Measurements from ENCODE around the gene GREB1. TPM values are rescaled to one million over a fixed set of nuclear protein-coding genes. Genes with fewer than 3 reads are reported as not detected.

The GREB1 gene
- total and polyA plus RNA-seq, 2 of the 13 experiments (the other 11 are each of a cell fraction or from before 2014, with no cell fraction given) = 31.3 to 61.2 TPM

DNA sequence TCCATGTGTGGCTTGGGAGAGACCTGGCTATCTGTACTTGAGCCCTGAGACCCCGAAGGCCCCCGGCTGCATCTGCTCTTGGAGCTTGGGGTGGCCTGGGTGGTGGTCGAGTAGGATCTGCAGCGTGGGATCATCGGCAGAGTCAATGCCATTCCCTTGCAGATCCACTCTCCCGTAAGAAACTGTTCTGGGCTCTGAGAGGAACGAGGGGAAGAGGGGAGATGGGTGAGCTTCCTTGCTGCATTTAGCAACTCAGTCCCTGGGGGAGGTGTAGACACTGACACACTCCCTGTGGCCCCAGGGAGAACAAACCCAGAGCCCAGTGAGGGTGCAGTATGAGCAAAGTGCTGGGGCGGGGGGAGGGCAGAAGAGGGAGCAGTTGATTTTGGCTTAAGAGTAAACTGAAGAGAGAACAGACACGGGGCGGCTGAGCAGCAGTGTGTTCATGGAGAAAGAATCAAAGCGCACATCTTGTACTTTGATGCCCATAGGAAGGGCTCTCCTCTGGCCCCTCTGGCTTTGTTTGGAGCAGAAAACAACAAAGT, 8.5 kb downstream of the GREB1 start (continued):
- TF ChIP-seq, protein P1, sequence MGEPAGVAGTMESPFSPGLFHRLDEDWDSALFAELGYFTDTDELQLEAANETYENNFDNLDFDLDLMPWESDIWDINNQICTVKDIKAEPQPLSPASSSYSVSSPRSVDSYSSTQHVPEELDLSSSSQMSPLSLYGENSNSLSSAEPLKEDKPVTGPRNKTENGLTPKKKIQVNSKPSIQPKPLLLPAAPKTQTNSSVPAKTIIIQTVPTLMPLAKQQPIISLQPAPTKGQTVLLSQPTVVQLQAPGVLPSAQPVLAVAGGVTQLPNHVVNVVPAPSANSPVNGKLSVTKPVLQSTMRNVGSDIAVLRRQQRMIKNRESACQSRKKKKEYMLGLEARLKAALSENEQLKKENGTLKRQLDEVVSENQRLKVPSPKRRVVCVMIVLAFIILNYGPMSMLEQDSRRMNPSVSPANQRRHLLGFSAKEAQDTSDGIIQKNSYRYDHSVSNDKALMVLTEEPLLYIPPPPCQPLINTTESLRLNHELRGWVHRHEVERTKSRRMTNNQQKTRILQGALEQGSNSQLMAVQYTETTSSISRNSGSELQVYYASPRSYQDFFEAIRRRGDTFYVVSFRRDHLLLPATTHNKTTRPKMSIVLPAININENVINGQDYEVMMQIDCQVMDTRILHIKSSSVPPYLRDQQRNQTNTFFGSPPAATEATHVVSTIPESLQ (CRISPR knock-in tag; conservative IDR thresholded peaks at IDR 0.05) = no peak
- TF ChIP-seq ZFP36L1 (CRISPR knock-in tag; IDR thresholded peaks at IDR 0.05) (no peak), ZMYM4 (CRISPR knock-in tag; IDR thresholded peaks at IDR 0.05) (no peak), ERF (CRISPR knock-in tag; IDR thresholded peaks at IDR 0.05) (no peak), FOXA3 (CRISPR knock-in tag; IDR thresholded peaks at IDR 0.05) (no peak), ZNF773 (CRISPR knock-in tag; IDR thresholded peaks at IDR 0.05; ENCODE audit: borderline replicate concordance) (no peak), RARG (CRISPR knock-in tag; IDR thresholded peaks at IDR 0.05; ENCODE audit: low read depth) (no peak), ZNF569 (CRISPR knock-in tag; IDR thresholded peaks at IDR 0.05; ENCODE audit: borderline replicate concordance) (no peak), ZNF230 (CRISPR knock-in tag; IDR thresholded peaks at IDR 0.05) (peak; percentile 69; the same call in 1 of the 2 replicates), ZBTB20 (CRISPR knock-in tag; IDR thresholded peaks at IDR 0.05; ENCODE audit: borderline replicate concordance, low read depth) (no peak), U2AF2 (IDR thresholded peaks at IDR 0.05; ENCODE audit: low read depth, low read length) (no peak), NR3C1 (CRISPR knock-in tag; IDR thresholded peaks at IDR 0.05) (no peak), KDM6A (CRISPR knock-in tag; IDR thresholded peaks at IDR 0.05; ENCODE audit: low read depth) (no peak), REXO4 (CRISPR knock-in tag; IDR thresholded peaks at IDR 0.05; ENCODE audit: borderline replicate concordance) (no peak)
- TF ChIP-seq, protein P2, sequence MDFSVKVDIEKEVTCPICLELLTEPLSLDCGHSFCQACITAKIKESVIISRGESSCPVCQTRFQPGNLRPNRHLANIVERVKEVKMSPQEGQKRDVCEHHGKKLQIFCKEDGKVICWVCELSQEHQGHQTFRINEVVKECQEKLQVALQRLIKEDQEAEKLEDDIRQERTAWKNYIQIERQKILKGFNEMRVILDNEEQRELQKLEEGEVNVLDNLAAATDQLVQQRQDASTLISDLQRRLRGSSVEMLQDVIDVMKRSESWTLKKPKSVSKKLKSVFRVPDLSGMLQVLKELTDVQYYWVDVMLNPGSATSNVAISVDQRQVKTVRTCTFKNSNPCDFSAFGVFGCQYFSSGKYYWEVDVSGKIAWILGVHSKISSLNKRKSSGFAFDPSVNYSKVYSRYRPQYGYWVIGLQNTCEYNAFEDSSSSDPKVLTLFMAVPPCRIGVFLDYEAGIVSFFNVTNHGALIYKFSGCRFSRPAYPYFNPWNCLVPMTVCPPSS (IDR thresholded peaks at IDR 0.05) = no peak
- TF ChIP-seq, protein P3, sequence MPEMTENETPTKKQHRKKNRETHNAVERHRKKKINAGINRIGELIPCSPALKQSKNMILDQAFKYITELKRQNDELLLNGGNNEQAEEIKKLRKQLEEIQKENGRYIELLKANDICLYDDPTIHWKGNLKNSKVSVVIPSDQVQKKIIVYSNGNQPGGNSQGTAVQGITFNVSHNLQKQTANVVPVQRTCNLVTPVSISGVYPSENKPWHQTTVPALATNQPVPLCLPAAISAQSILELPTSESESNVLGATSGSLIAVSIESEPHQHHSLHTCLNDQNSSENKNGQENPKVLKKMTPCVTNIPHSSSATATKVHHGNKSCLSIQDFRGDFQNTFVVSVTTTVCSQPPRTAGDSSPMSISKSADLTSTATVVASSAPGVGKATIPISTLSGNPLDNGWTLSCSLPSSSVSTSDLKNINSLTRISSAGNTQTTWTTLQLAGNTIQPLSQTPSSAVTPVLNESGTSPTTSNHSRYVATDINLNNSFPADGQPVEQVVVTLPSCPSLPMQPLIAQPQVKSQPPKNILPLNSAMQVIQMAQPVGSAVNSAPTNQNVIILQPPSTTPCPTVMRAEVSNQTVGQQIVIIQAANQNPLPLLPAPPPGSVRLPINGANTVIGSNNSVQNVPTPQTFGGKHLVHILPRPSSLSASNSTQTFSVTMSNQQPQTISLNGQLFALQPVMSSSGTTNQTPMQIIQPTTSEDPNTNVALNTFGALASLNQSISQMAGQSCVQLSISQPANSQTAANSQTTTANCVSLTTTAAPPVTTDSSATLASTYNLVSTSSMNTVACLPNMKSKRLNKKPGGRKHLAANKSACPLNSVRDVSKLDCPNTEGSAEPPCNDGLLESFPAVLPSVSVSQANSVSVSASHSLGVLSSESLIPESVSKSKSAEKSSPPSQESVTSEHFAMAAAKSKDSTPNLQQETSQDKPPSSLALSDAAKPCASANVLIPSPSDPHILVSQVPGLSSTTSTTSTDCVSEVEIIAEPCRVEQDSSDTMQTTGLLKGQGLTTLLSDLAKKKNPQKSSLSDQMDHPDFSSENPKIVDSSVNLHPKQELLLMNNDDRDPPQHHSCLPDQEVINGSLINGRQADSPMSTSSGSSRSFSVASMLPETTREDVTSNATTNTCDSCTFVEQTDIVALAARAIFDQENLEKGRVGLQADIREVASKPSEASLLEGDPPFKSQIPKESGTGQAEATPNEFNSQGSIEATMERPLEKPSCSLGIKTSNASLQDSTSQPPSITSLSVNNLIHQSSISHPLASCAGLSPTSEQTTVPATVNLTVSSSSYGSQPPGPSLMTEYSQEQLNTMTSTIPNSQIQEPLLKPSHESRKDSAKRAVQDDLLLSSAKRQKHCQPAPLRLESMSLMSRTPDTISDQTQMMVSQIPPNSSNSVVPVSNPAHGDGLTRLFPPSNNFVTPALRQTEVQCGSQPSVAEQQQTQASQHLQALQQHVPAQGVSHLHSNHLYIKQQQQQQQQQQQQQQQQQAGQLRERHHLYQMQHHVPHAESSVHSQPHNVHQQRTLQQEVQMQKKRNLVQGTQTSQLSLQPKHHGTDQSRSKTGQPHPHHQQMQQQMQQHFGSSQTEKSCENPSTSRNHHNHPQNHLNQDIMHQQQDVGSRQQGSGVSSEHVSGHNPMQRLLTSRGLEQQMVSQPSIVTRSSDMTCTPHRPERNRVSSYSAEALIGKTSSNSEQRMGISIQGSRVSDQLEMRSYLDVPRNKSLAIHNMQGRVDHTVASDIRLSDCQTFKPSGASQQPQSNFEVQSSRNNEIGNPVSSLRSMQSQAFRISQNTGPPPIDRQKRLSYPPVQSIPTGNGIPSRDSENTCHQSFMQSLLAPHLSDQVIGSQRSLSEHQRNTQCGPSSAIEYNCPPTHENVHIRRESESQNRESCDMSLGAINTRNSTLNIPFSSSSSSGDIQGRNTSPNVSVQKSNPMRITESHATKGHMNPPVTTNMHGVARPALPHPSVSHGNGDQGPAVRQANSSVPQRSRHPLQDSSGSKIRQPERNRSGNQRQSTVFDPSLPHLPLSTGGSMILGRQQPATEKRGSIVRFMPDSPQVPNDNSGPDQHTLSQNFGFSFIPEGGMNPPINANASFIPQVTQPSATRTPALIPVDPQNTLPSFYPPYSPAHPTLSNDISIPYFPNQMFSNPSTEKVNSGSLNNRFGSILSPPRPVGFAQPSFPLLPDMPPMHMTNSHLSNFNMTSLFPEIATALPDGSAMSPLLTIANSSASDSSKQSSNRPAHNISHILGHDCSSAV (CRISPR knock-in tag; IDR thresholded peaks at IDR 0.05; ENCODE audit: borderline replicate concordance) = no peak
- TF ChIP-seq, protein P4, sequence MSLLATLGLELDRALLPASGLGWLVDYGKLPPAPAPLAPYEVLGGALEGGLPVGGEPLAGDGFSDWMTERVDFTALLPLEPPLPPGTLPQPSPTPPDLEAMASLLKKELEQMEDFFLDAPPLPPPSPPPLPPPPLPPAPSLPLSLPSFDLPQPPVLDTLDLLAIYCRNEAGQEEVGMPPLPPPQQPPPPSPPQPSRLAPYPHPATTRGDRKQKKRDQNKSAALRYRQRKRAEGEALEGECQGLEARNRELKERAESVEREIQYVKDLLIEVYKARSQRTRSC (CRISPR knock-in tag; IDR thresholded peaks at IDR 0.05; ENCODE audit: low read depth) = no peak

Measured in HepG2 (cell line).